Ovary (tissue), 9 donors: ENCODE results near the gene ABCA12. TPM values are rescaled to one million over a fixed set of nuclear protein-coding genes. Genes with fewer than 3 reads are reported as not detected.

Experiments used
- DNase-seq, 5 donors: peaks; one replicate each; pipeline ENCODE4 v3.0.0-alpha.2; 2019 to 2020
- H3K27ac ChIP-seq, 2 donors: fragments of 200-600 bp; one replicate each; pipeline versions ENCODE4 v1.5.1 to v1.8.0; 2019 to 2022
- H3K27me3 ChIP-seq: fragments of 200-600 bp; one replicate; pipeline ENCODE4 v1.8.0; 2022
- H3K36me3 ChIP-seq: fragments of 200-600 bp; sonication (generic); one replicate; pipeline ENCODE4 v1.5.1; 2019
- H3K4me1 ChIP-seq: one replicate; pipeline ENCODE4 v1.8.1; 2013; ENCODE audit warnings: mild to moderate bottlenecking, moderate library complexity; ENCODE audit not compliant: insufficient read depth
- H3K4me3 ChIP-seq: fragments of 200-600 bp; sonication (generic); one replicate; pipeline ENCODE4 v1.5.1; 2017
- H3K9me3 ChIP-seq, 2 donors: fragments of 200-600 bp in 1 of 2; sonication (generic) in 1 of 2; one replicate each; pipeline versions ENCODE4 v1.5.1 to v1.8.1; 2013 to 2019; ENCODE audit warnings: mild to moderate bottlenecking in 1 of 2, moderate library complexity in 1 of 2
- CTCF ChIP-seq, 3 donors: fragments of 450-650 bp in 2 of 3; fragments of 200-600 bp in 1 of 3; IDR thresholded peaks; one replicate each; pipeline versions ENCODE4 v1.5.1 to v1.8.0; 2016 to 2022; ENCODE audit warnings: antibody characterized with exemption in 3 of 3, mild to moderate bottlenecking in 1 of 3
- EP300 ChIP-seq: sonication (generic); formaldehyde crosslinking; IDR thresholded peaks from one replicate; pipeline ENCODE4 v1.6.1; 2017; ENCODE audit warnings: antibody characterized with exemption
- POLR2A ChIP-seq: fragments of 450-650 bp; IDR thresholded peaks from one replicate; pipeline ENCODE4 v1.6.1; 2017; ENCODE audit warnings: antibody characterized with exemption, mild to moderate bottlenecking, moderate library complexity
- WGBS, 3 donors: extraction: QIAGEN DNeasy Blood & Tissue Kit in 1 of 3; methylation state at CpG; one replicate each; pipeline versions ENCODE4 v1.1.5 to v1.1.7; 2013 to 2017; 5-methylcytosine and 5-hydroxymethylcytosine counted together
- intact Hi-C, 4 donors: fragments of 100-400 bp; cut with DNase I; formaldehyde crosslinking; loops; one replicate each; pipeline versions ENCODE4 v1.11.0 to v1.15.1; 2022 to 2023
- polyA plus RNA-seq, 2 donors: library from polyadenylated mRNA; stranded (reverse); fragments of 200-250 nt in 1 of 2; fragments of 350-450 nt in 1 of 2; fragmentation: Illumina TruSeq in 1 of 2; extraction: RNeasy Lipid Tissue Mini Kit (QIAGEN cat#74804) in 1 of 2; gene quantifications; one replicate each; pipeline ENCODE4 v1.2.3, GENCODE V29; 2013 to 2014
- total RNA-seq, 7 donors: library from RNA; depleted of rRNA in 2 of 7; stranded (reverse); fragments of >200 nt in 2 of 7; fragmentation: NEBNext Ultra II Directional in 3 of 7; extraction: Animal tissue kit (Norgen Biotek cat#: 25700) in 3 of 7; gene quantifications; one replicate each; pipeline versions ENCODE4 v1.1.0 to v1.2.4, GENCODE V29; 2016 to 2023
- donor health status: DM: no; HTN: no; CAD: no; lungs with moderate emphysema.
- donor health status: DM: no; HTN: no; CAD: no.
- donor health status: Bipolar disorder and iron deficiency.
- donor health status: DM: yes; HTN: yes; CAD: no.
- donor health status: DM: no; HTN: no; CAD: no.
- donor health status: DM: yes; HTN: yes; CAD: no.

ABCA12 gene
- total and polyA plus RNA-seq, 9 donors = 0.02 to 0.25 (median 0.10) TPM; not detected in 4

GRCh38 chr2:214960677-214961076, 177.7 kb downstream of the ABCA12 start:
- no peak for DNase-seq
- H3K27me3 ChIP-seq = no peaks in the 10 kb centered on the region
- no peak overlapping the region for H3K4me3 ChIP-seq
- intact Hi-C loops = no loop called here
- H3K36me3 ChIP-seq = no peaks in the 10 kb centered on the region
- no peaks in the 10 kb centered on the region for H3K9me3 ChIP-seq
- no peak for TF ChIP-seq EP300
- no peak for TF ChIP-seq POLR2A
- TF ChIP-seq CTCF (IDR thresholded peaks at IDR 0.05) = no peak
- H3K27ac ChIP-seq = no peak overlapping the region
- H3K4me1 ChIP-seq = no peaks in the 10 kb centered on the region

GRCh38 chr2:214946949-214947348, 191.5 kb downstream of the ABCA12 start:
- no peaks in the 10 kb centered on the region for H3K9me3 ChIP-seq
- no peak overlapping the region for H3K4me3 ChIP-seq
- H3K4me1 ChIP-seq = no peaks in the 10 kb centered on the region
- intact Hi-C loops = no loop called here
- no peaks in the 10 kb centered on the region for H3K36me3 ChIP-seq
- WGBS, 3 donors = 82 to 95% (median 82%) methylated on average over 2 of the region's 2 CpGs
- DNase-seq = no peak
- H3K27ac ChIP-seq = no peak overlapping the region
- H3K27me3 ChIP-seq = no peaks in the 10 kb centered on the region
- TF ChIP-seq CTCF (IDR thresholded peaks at IDR 0.05) (no peak), POLR2A (no peak), EP300 (no peak)

- no peak for DNase-seq
- Histone ChIP-seq H3K4me3 (no peak overlapping the region), H3K4me1 (no peaks in the 10 kb centered on the region), H3K27me3 (no peaks in the 10 kb centered on the region), H3K27ac (no peak overlapping the region), H3K36me3 (no peaks in the 10 kb centered on the region), H3K9me3 (no peaks in the 10 kb centered on the region)
- intact Hi-C loops = no loop called here
- no peak for TF ChIP-seq POLR2A
- TF ChIP-seq EP300 = no peak
- TF ChIP-seq CTCF (IDR thresholded peaks at IDR 0.05) = no peak
- 17 to 44% (median 18%) methylated on average over 4 of the region's 4 CpGs for WGBS, 3 donors
These were observed 204.4 kb downstream of the ABCA12 start for GRCh38 chr2:214934006-214934405.

GRCh38 chr2:214904634-214905033, 233.8 kb downstream of the ABCA12 start:
- Histone ChIP-seq H3K27ac (no peak overlapping the region), H3K36me3 (no peaks in the 10 kb centered on the region), H3K4me1 (no peaks in the 10 kb centered on the region), H3K27me3 (no peaks in the 10 kb centered on the region), H3K9me3 (no peaks in the 10 kb centered on the region), H3K4me3 (no peak overlapping the region)
- intact Hi-C loops = no loop called here
- 9 to 25% (median 13%) methylated on average over 6 of the region's 6 CpGs for WGBS, 3 donors
- no peak for DNase-seq
- TF ChIP-seq EP300 (no peak), POLR2A (no peak), CTCF (IDR thresholded peaks at IDR 0.05) (no peak)

GRCh38 chr2:214904176-214904575, 234.2 kb downstream of the ABCA12 start:
- H3K36me3 ChIP-seq = no peaks in the 10 kb centered on the region
- WGBS, 3 donors = 10 to 33% (median 23%) methylated on average over 1 of the region's 1 CpG
- H3K9me3 ChIP-seq = no peaks in the 10 kb centered on the region
- no peak for DNase-seq
- no peak for TF ChIP-seq POLR2A
- no peak for TF ChIP-seq EP300
- no peak for TF ChIP-seq CTCF (IDR thresholded peaks at IDR 0.05)
- no peak overlapping the region for H3K4me3 ChIP-seq
- H3K27me3 ChIP-seq = no peaks in the 10 kb centered on the region
- intact Hi-C loops = no loop called here
- H3K4me1 ChIP-seq = no peaks in the 10 kb centered on the region
- no peak overlapping the region for H3K27ac ChIP-seq
